A549 (cell line): ENCODE measurements around the gene TFRC.
"Not testable (repeated sequence)": the region's sequence is repeated elsewhere in the genome, so short reads cannot be mapped to it uniquely, and the experiment has no call there.

Experiments used
- EP300 ChIP-seq, 2 experiments: fragments of >200 bp; sonication (Bioruptor Twin); formaldehyde crosslinking; IDR thresholded peaks; 2 replicates in 1 of 2; 3 replicates in 1 of 2; pipeline ENCODE4 v1.6.1; 2016 to 2017
- HDAC2 ChIP-seq: fragments of 200-600 bp; sonication (generic); IDR thresholded peaks from 2 replicates; pipeline ENCODE4 v1.6.1; 2016
- JUN ChIP-seq, 2 experiments: fragments of >200 bp; sonication (Bioruptor Twin); formaldehyde crosslinking; IDR thresholded peaks; 2 replicates in 1 of 2; 3 replicates in 1 of 2; pipeline ENCODE4 v1.6.1; 2016 to 2017
- POLR2A ChIP-seq: IDR thresholded peaks from 2 replicates; pipeline ENCODE4 v1.6.1; 2012; ENCODE audit warnings: mild to moderate bottlenecking, low read length
- RFX5 ChIP-seq: fragments of 450-650 bp; IDR thresholded peaks from 2 replicates; pipeline ENCODE4 v1.7.1; 2014; ENCODE audit warnings: antibody characterized with exemption, mild to moderate bottlenecking, moderate library complexity
- TP53 ChIP-seq: fragments of 250-450 bp; sonication (Bioruptor Pico); IDR thresholded peaks from 2 replicates; pipeline ENCODE4 v1.5.0; 2021; ENCODE audit warnings: mild to moderate bottlenecking, moderate library complexity
- TF ChIP-seq, protein P1 (sequence below): fragments of >200 bp; sonication (Bioruptor Twin); formaldehyde crosslinking; IDR thresholded peaks from 3 replicates; pipeline ENCODE4 v1.5.1; 2016

DNA sequence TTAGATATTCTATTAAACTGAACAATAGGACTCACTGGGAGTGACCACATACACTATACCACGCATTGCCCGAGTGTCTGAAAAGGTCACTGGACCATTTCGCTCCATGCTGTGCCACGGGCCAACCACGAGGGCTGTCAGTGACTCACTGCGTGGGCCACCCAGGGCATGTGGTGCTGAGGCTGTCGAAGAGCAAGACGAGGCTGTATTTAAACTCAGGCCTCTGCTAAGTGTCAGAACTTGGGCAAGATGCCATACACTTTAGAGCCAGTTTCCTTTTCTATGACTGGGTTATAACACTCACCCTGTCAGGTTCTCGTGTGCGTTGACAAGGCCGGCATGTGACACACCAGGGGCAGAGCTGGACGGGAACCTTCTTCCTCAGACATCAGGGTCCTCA is 62.3 kb downstream of the TFRC start:
- TF ChIP-seq EP300 (IDR thresholded peaks at IDR 0.05); JUN (IDR thresholded peaks at IDR 0.05); RFX5; TP53 (CRISPR knock-in tag); HDAC2; POLR2A: not testable (repeated sequence)
- TF ChIP-seq, protein P1, sequence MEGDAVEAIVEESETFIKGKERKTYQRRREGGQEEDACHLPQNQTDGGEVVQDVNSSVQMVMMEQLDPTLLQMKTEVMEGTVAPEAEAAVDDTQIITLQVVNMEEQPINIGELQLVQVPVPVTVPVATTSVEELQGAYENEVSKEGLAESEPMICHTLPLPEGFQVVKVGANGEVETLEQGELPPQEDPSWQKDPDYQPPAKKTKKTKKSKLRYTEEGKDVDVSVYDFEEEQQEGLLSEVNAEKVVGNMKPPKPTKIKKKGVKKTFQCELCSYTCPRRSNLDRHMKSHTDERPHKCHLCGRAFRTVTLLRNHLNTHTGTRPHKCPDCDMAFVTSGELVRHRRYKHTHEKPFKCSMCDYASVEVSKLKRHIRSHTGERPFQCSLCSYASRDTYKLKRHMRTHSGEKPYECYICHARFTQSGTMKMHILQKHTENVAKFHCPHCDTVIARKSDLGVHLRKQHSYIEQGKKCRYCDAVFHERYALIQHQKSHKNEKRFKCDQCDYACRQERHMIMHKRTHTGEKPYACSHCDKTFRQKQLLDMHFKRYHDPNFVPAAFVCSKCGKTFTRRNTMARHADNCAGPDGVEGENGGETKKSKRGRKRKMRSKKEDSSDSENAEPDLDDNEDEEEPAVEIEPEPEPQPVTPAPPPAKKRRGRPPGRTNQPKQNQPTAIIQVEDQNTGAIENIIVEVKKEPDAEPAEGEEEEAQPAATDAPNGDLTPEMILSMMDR, result not testable (repeated sequence)
